IMR-90 (cell line): ENCODE results near the gene TIGIT. TPM values are rescaled to one million over a fixed set of nuclear protein-coding genes. Genes with fewer than 3 reads are reported as not detected.

ENCODE experiments used
- ATAC-seq: fragments of 200-7000 bp; cut with Tn5 transposase; 2 replicates; pipeline ENCODE4 v1.9.1; 2020; ENCODE audit warnings: low read depth, mild to moderate bottlenecking, moderate library complexity
- BruUV-seq: library from RNA; stranded (reverse); fragments of 400-500 nt; replicated peaks from 2 replicates; lab custom pipeline; 2021; lab: Mats Ljungman, UMichigan
- CTCF ChIA-PET: fragments of 300-600 bp; formaldehyde crosslinking; extraction: SDS; loops from one replicate; lab custom pipeline; 2021; ENCODE audit warnings: antibody characterized with exemption; lab: Yijun Ruan, JAX
- POLR2A ChIA-PET: fragments of 300-600 bp; sonication (Branson Sonifier 250); formaldehyde crosslinking; loops from one replicate; lab custom pipeline; 2022; ENCODE audit warnings: antibody characterized with exemption; ENCODE audit not compliant: unreplicated experiment; lab: Charles Lee
- DNase-seq: peaks from one replicate; pipeline ENCODE4 v3.0.0; 2013
- H2AFZ ChIP-seq: replicated peaks from 2 replicates; pipeline ENCODE3; 2013; ENCODE audit warnings: low read length, mild to moderate bottlenecking; ENCODE audit not compliant: poor library complexity
- H2AK5ac ChIP-seq: 2 replicates; pipeline ENCODE4 v1.6.1; 2013; ENCODE audit warnings: low read depth, low read length, inconsistent platforms
- H2AK9ac ChIP-seq: replicated peaks from 2 replicates; pipeline ENCODE3; 2013; ENCODE audit warnings: mild to moderate bottlenecking, low read depth, low read length, moderate library complexity; ENCODE audit not compliant: poor library complexity
- H2BK120ac ChIP-seq: 2 replicates; pipeline ENCODE4 v1.6.1; 2013; ENCODE audit warnings: low read depth, low read length, inconsistent platforms
- H2BK15ac ChIP-seq: 3 replicates; pipeline ENCODE4 v1.6.1; 2013; ENCODE audit warnings: low read depth, low read length, inconsistent platforms
- H2BK20ac ChIP-seq: 2 replicates; pipeline ENCODE4 v1.6.1; 2013; ENCODE audit warnings: low read depth, mild to moderate bottlenecking, inconsistent platforms, low read length, moderate library complexity
- H2BK5ac ChIP-seq: 2 replicates; pipeline ENCODE4 v1.6.1; 2013; ENCODE audit warnings: mild to moderate bottlenecking, low read depth, low read length, inconsistent platforms; ENCODE audit not compliant: poor library complexity, severe bottlenecking
- H3K14ac ChIP-seq: replicated peaks from 2 replicates; pipeline ENCODE4 v1.6.1; 2013; ENCODE audit warnings: low read depth, low read length, inconsistent platforms
- H3K18ac ChIP-seq: 2 replicates; pipeline ENCODE4 v1.6.1; 2013; ENCODE audit warnings: low read depth, low read length, control low read depth
- H3K23ac ChIP-seq: 2 replicates; pipeline ENCODE4 v1.6.1; 2013; ENCODE audit warnings: low read depth, low read length, inconsistent platforms
- H3K27ac ChIP-seq: 2 replicates; pipeline ENCODE4 v1.5.1; 2013; ENCODE audit warnings: mild to moderate bottlenecking, control low read depth, low read length; ENCODE audit not compliant: insufficient read depth
- H3K27me3 ChIP-seq: 2 replicates; pipeline ENCODE4 v1.6.1; 2013; ENCODE audit warnings: low read length; ENCODE audit not compliant: control insufficient read depth, insufficient read depth
- H3K36me3 ChIP-seq: 2 replicates; pipeline ENCODE4 v1.6.1; 2013; ENCODE audit warnings: low read length, mixed read lengths; ENCODE audit not compliant: control insufficient read depth, insufficient read depth
- H3K4ac ChIP-seq: 2 replicates; pipeline ENCODE4 v1.6.1; 2013; ENCODE audit warnings: low read depth, low read length, inconsistent platforms
- H3K4me1 ChIP-seq: 2 replicates; pipeline ENCODE4 v1.6.1; 2013; ENCODE audit warnings: low read length, mixed read lengths; ENCODE audit not compliant: control insufficient read depth, insufficient read depth
- H3K4me2 ChIP-seq: 2 replicates; pipeline ENCODE4 v1.6.1; 2013; ENCODE audit warnings: low read depth, mild to moderate bottlenecking, control low read depth, low read length, moderate library complexity
- H3K4me3 ChIP-seq: 2 replicates; pipeline ENCODE4 v1.5.1; 2013; ENCODE audit warnings: low read depth, mild to moderate bottlenecking, control low read depth, low read length, moderate library complexity; ENCODE audit not compliant: insufficient read depth
- H3K56ac ChIP-seq: 2 replicates; pipeline ENCODE4 v1.6.1; 2013; ENCODE audit warnings: low read length, inconsistent platforms; ENCODE audit not compliant: insufficient read depth; ENCODE audit errors: extremely low read depth
- H3K79me1 ChIP-seq, 2 experiments: 2 replicates each; pipeline ENCODE4 v1.6.1; 2013; ENCODE audit warnings: low read length in 2 of 2, inconsistent platforms in 1 of 2, low read depth in 1 of 2
- H3K9ac ChIP-seq: 2 replicates; pipeline ENCODE4 v1.6.1; 2013; ENCODE audit warnings: low read depth, low read length, control low read depth
- H3K9me1 ChIP-seq: 2 replicates; pipeline ENCODE4 v1.6.1; 2013; ENCODE audit warnings: low read length, inconsistent platforms; ENCODE audit not compliant: insufficient read depth
- H3K9me3 ChIP-seq: 2 replicates; pipeline ENCODE4 v1.6.1; 2013; ENCODE audit warnings: low read length; ENCODE audit not compliant: control insufficient read depth, insufficient read depth
- H4K20me1 ChIP-seq: 2 replicates; pipeline ENCODE4 v1.6.1; 2013; ENCODE audit warnings: low read length, inconsistent platforms; ENCODE audit not compliant: insufficient read depth
- H4K5ac ChIP-seq: 2 replicates; pipeline ENCODE4 v1.6.1; 2013; ENCODE audit warnings: mild to moderate bottlenecking, low read depth, low read length, control low read depth
- H4K8ac ChIP-seq, 2 experiments: 2 replicates each; pipeline ENCODE4 v1.6.1; 2013; ENCODE audit warnings: low read depth in 2 of 2, low read length in 2 of 2, control low read depth in 1 of 2, inconsistent platforms in 1 of 2
- H4K91ac ChIP-seq: 2 replicates; pipeline ENCODE4 v1.6.1; 2013; ENCODE audit warnings: low read depth, low read length, inconsistent platforms; ENCODE audit not compliant: insufficient read depth
- CEBPB ChIP-seq: IDR thresholded peaks from 2 replicates; pipeline ENCODE4 v1.6.1; 2012; ENCODE audit warnings: low read depth, low read length, improper control_type of control experiment
- CTCF ChIP-seq: conservative IDR thresholded peaks from 2 replicates; pipeline ENCODE4 v1.5.1; 2012; ENCODE audit warnings: mild to moderate bottlenecking, low read depth, low read length, improper control_type of control experiment
- MAFK ChIP-seq: IDR thresholded peaks from 2 replicates; pipeline ENCODE4 v1.6.1; 2012; ENCODE audit warnings: low read depth, low read length, improper control_type of control experiment
- MAZ ChIP-seq: IDR thresholded peaks from 2 replicates; pipeline ENCODE4 v1.6.1; 2012; ENCODE audit warnings: low read depth, mild to moderate bottlenecking, low read length, improper control_type of control experiment, moderate library complexity, borderline replicate concordance
- MXI1 ChIP-seq: IDR thresholded peaks from 2 replicates; pipeline ENCODE4 v1.6.1; 2012; ENCODE audit warnings: low read depth, mild to moderate bottlenecking, low read length, moderate library complexity, borderline replicate concordance
- NFE2L2 ChIP-seq: fragments of 150-350 bp; IDR thresholded peaks from 2 replicates; pipeline ENCODE4 v1.6.1; 2016; ENCODE audit warnings: low read depth, mild to moderate bottlenecking, low read length
- POLR2A ChIP-seq: IDR thresholded peaks from 2 replicates; pipeline ENCODE4 v1.6.1; 2012; ENCODE audit warnings: mild to moderate bottlenecking, low read depth, low read length
- RAD21 ChIP-seq: IDR thresholded peaks from 2 replicates; pipeline ENCODE4 v1.6.1; 2012; ENCODE audit warnings: low read length, improper control_type of control experiment
- RCOR1 ChIP-seq: IDR thresholded peaks from 2 replicates; pipeline ENCODE4 v1.6.1; 2012; ENCODE audit warnings: mild to moderate bottlenecking, low read length, improper control_type of control experiment; ENCODE audit not compliant: insufficient replicate concordance
- RFX5 ChIP-seq: IDR thresholded peaks from 2 replicates; pipeline ENCODE4 v1.8.0; 2012; ENCODE audit warnings: low read depth, mild to moderate bottlenecking, low read length, moderate library complexity
- USF2 ChIP-seq: fragments of 150-350 bp; IDR thresholded peaks from 2 replicates; pipeline ENCODE4 v1.6.1; 2017; ENCODE audit warnings: mild to moderate bottlenecking, antibody characterized with exemption, low read length, low read depth
- WGBS, 2 experiments: methylation state at CpG; one replicate each; pipeline versions ENCODE4 v1.1.5 to v1.1.7; 2013; ENCODE audit warnings: missing lambda C conversion rate in 2 of 2; ENCODE audit not compliant: insufficient read length in 1 of 2; ENCODE audit errors: extremely low coverage in 2 of 2; 5-methylcytosine and 5-hydroxymethylcytosine counted together
- dilution Hi-C: fragments of 300-500 bp; cut with HindIII; formaldehyde crosslinking; loops from one replicate; pipeline ENCODE4 v1.14.3; 2018; ENCODE audit warnings: low sequenced_read_pairs; ENCODE audit not compliant: unreplicated experiment
- in situ Hi-C: fragments of 300-500 bp; cut with MboI; formaldehyde crosslinking; loops from 3 replicates; pipeline ENCODE4 v1.14.3; 2019; ENCODE audit warnings: low sequenced_read_pairs, inconsistent platforms, mixed read lengths
- intact Hi-C: fragments of 100-400 bp; cut with micrococcal nuclease; formaldehyde crosslinking; loops from 2 replicates; pipeline ENCODE4 v1.10.0; 2022
- polyA plus RNA-seq, 3 experiments: library from polyadenylated mRNA; depleted of rRNA; stranded (reverse); fragments of >200 nt; gene quantifications; 2 replicates each; pipeline ENCODE4 v1.2.3, GENCODE V29; 2012; ENCODE audit warnings: low replicate concordance in 1 of 3
- total RNA-seq: library from RNA; depleted of rRNA; stranded (reverse); fragments of >200 nt; gene quantifications from 2 replicates; pipeline ENCODE4 v1.2.3, GENCODE V29; 2012

Gene TIGIT
- total and polyA plus RNA-seq, 2 of the 4 experiments (the other 2 are of a cell fraction), result not detected

- Histone ChIP-seq H2BK20ac (no peak overlapping the region), H2BK120ac (no peak overlapping the region), H3K27me3 (no peaks in the 10 kb centered on the region), H3K4ac (no peak overlapping the region), H4K5ac (no peak overlapping the region), H2AK9ac (no peak overlapping the region), H3K9ac (no peak overlapping the region), H3K18ac (no peak overlapping the region), H4K91ac (no peak overlapping the region), H2BK5ac (no peak overlapping the region), H2AK5ac (no peak overlapping the region), H3K4me1 (no peaks in the 10 kb centered on the region), H3K23ac (no peak overlapping the region), H3K56ac (no peak overlapping the region), H3K4me2 (no peak overlapping the region), H3K79me1 (peaks cover 0 to 4% of the 10 kb centered on the region in 2 experiments; a peak in 2 of 4 replicates), H3K14ac (no peak overlapping the region), H3K36me3 (peaks cover 21% of the 10 kb centered on the region), H4K20me1 (no peaks in the 10 kb centered on the region), H3K9me3 (no peaks in the 10 kb centered on the region; the same call in 1 of the 2 replicates), H4K8ac (no peak overlapping the region), H2BK15ac (no peak overlapping the region), H3K27ac (no peak overlapping the region), H3K9me1 (peaks cover 8% of the 10 kb centered on the region; the same call in 1 of the 2 replicates), H3K4me3 (no peak overlapping the region), H2AFZ (no peak overlapping the region)
- ChIA-PET CTCF (no interaction called here), POLR2A (no interaction called here)
- dilution Hi-C loops (no loop called here), in situ Hi-C loops (loop anchor here (25.0 kb wide), 1 partner anchor 1461 kb away; no protein-coding TSS in a partner anchor), intact Hi-C loops (no loop called here)
- ATAC-seq (no peak), DNase-seq (no peak)
- TF ChIP-seq USF2 (no peak), NFE2L2 (no peak), MAFK (no peak), RCOR1 (no peak), CEBPB (no peak), POLR2A (no peak), MAZ (no peak), CTCF (no peak), MXI1 (no peak), RAD21 (no peak), RFX5 (no peak)
- WGBS, 2 experiments, result 100% methylated on average over 3 of the region's 9 CpGs; no CpG with 5 or more reads in 1 of the 2 experiments
- no TSS peak for BruUV-seq
Measured at GRCh38 chr3:114351822-114352145, 58.0 kb downstream of the TIGIT start.
